Hematopoietic multipotent progenitor cell (in vitro differentiated cells): Measurements from ENCODE around the gene ZBED2. TPM values are rescaled to one million over a fixed set of nuclear protein-coding genes. Genes with fewer than 3 reads are reported as not detected.

Experiments
- DNase-seq, 3 donors: peaks; one replicate each; pipeline ENCODE4 v3.0.0-alpha.2; 2011 to 2015; ENCODE audit warnings: low read depth in 2 of 3, low spot score in 2 of 3
- total RNA-seq: library from RNA; depleted of rRNA; stranded (reverse); fragments of >200 nt; gene quantifications from one replicate; pipeline ENCODE4 v1.2.3, GENCODE V29; 2012

The ZBED2 gene
- total RNA-seq, 1 donor, result under 0.01 TPM

DNA sequence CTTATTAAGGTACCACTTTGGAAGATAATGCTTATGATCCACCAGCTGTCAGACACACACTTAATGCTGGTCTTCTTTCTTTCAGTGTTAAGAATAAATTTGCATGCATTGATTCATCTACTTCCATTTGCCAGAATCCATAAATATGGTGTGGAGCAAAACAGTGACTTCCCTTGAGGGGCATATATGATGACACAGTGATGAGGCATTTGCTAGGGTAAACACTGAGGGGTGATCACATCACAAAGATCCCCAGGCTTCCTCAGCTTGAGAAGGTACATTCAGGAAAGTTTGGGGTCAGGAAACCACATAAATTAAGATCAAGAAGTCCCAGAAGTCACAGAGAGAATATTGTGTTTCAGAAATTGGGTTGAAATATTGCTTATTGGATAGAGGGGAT, 9.9 kb upstream of the ZBED2 start:
- DNase-seq, result no peak

DNA sequence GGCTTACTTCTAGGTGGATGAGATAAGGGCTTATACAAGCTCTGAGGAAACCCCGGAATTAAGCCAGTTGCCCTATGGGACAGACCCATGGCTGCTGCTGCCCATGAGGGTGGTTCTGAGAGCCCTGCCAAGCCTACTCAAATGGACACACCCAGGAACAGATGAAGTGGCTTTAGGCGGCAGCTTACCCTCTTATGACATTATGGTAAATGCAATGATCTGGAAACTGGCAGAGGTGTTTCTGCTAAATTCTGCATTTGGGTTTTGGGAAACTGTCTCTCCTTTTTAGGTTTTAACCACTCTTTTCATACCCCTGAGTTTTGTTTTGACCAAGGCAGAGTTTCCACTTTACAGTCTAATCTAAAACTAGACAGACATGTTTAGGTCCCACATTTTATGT, 9.0 kb upstream of the ZBED2 start:
- DNase-seq, result no peak

DNA sequence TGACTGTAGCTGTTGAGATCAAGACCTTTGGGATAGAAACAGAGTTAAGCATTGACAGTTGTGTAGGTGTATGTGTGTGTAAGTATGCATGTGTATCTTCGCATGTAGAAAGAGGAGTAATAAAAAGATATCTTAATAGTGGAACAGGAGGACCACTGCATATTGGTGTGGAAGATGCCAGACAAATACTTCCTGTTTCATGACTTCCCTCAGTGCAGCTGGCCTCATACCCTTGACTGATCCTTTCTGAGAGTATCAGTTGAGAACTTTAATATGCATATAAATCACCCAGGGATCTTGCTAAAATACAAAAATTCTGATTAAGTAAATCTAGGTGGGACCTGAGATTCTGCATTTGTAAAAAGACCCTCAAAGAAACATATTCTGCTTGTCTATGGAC, 8.5 kb upstream of the ZBED2 start:
- DNase-seq, result no peak

DNA sequence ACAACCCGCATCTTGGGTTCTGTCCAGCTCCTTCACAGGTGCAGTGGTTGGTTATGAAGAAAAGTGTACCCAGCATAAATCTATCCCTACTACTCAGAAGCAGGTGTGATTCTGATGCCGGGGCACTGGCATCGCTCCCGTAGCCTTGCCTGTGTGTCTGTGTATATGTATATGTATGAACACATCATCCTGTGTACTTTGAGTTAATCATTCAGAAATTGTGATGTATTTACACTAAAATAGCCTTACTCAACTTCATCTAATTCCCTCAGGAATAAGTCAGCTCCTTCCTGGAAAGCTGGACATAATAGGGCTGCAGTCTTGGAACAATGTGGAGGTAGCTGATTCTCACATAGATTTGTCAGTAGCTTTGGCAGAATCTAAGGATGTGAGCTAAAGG, 6.7 kb upstream of the ZBED2 start:
- DNase-seq, result no peak

DNA sequence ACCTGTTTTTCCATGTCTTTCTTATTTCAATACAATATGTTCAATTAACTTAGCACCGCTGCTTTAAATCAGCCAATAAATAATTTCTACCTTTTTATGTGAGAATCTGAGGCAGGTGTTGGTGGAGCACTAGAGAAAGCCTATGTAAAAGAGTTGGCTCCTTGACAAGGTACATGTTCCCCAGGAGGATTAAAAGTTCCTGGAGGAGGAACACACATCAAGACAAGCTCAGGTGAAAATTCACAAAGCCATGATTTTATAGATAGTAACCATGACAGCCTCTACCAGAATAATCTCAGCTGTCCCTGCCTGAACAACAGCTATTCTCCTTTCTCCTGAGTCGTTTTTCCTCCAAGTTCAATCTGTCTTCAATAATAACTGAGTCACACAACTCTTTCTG, 3.4 kb upstream of the ZBED2 start:
- DNase-seq, result no peak

DNA sequence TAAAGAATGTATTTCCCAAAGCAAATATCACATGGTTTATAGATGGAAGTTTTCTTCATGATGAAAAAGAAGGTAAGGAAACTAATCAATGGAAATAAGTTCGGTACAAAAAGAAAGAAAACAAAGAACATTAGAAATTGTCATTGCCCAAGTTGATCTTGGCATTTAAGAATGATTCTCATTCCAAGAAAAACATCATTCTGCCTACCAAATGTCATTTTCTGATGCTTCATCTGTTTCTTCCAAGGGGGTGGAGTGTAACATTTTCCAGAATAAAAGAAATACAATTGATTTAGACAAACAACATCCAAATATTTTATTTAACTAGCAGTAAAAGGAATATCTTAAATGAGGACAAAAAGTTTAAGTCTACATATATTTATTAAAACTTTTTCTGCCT, 3.0 kb upstream of the ZBED2 start:
- no peak for DNase-seq

DNA sequence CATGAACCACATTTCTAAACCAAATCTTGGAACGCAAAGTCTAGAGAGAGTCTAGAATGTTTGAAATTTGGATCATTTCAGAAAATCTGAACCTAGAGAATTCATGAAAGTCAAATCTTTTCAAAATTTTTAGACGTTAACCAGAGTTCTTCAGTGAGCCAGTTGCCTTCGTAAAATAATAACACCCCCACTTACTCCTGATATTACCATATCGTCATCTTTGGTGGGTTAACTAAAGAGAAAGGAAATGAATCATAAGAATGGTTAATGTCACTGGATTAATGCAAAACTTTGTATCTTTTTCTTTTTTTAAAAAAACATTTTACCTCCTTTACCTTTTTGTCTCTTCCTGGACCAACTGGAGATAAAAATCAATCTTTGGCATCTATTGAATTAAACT, 1.2 kb upstream of the ZBED2 start:
- no peak for DNase-seq

DNA sequence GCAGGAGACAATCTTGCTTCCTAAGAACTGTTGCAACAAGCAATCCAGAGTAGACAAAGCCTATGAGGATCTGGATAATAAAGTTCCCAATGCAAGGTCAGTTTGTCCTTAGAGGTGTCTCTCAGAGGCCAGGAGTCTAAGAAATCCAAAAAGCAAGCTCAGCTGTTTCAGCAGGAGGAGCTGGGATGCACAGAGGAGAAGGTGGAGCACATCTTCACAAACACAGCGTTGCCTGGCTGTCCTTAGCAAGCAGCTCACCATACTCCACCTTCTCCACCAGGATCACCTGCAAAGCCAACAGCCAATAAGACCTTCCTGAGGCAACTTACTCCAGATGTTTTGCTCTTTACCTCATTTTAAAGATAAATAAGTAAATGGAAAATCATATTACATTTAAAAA, 365 bp downstream of the ZBED2 start:
- no peak for DNase-seq

DNA sequence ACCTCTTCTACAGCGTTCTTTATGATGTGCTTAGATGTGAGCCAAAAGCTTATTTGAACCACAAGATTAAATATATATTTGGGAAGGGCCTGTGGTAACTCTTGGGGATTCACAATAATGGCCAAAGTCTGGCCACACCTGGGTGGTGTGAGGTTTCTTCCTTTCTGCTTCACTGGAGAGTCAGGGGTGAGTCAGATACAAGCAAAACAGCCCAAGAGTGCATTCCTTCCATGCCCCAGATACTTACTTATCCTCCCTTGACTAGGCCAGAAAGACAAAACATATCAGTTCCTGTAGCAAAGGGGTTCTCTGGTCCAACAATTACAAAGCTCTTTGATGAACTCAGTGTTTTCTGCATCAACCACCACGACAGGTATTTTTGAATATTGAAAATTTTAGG, 941 bp downstream of the ZBED2 start:
- no peak for DNase-seq

DNA sequence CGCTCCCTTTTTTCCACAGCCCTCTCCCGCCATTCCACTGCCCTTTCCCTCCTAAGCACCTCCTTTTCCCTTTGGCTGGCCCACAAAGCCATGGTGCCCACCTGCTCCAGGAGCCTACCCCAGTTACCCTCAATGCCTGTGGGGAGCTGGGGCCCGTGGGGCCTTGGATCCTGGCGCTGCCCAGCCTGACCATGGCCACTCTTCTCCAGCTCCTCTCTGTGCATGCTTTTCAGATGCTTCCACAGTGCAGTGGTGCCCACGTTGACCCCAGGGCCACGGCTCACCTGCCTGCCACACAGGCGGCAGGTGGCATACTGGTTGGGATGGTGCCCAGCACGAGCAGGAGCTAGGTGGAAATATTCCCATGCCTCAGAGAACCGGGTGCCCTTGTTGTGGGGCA, 1.5 kb downstream of the ZBED2 start:
- no peak for DNase-seq

DNA sequence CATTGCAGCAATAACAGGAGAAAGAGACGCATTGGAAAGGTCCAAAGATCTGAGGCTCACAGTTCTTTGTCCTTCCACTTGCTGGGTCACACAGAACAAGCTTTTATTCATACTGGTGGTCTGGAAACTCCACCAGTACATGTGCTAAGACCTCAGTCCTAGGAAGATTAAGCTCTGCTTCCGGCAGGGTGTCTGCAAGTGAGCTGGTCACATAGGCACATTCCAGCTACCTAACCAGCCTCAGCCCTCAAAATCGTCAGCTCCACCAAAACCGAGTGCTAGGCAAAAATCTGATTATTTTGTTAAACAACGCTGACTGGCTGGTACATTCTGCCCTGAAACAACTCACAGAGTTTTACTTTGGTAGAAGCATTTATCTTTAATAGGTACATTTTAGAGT, 2.2 kb downstream of the ZBED2 start:
- DNase-seq, result no peak

DNA sequence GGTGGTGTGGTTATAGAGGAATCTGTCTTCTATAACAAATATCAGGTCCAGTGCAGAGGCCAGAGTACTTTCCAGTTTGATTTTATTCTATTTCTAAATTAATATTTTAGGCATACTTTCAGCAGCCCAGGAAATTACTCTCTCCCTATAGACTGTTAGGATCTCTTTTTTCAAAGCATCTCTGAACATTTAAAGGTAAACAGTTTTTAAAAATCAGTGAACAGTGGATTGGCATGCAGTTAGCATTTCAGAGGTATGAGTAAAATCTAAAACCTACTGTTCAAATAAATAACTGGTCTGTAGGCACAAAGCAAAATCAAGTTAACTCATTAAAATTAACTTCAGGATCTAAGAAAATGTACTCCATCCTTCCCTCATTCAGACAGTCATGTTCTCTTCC, 3.0 kb downstream of the ZBED2 start:
- DNase-seq, result no peak

DNA sequence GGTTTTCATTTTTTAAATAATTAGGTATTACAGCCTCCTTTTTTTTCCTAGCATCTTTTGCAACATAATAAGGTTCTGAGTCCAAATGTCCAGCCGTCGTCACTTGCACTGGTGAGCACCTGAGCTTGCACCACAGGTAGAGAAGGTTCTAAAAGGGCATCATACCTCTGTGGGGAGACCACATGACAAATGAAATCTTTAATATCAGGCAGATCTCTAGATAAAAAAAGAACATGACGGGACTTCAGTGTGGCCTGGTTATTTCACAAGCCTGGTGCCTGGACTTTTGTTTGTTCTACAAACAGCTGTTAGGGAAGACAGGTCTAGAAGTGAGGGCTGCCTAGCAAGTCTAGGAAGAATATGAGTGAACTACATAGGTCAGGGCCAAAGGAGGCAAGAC, 3.6 kb downstream of the ZBED2 start:
- DNase-seq, result no peak

DNA sequence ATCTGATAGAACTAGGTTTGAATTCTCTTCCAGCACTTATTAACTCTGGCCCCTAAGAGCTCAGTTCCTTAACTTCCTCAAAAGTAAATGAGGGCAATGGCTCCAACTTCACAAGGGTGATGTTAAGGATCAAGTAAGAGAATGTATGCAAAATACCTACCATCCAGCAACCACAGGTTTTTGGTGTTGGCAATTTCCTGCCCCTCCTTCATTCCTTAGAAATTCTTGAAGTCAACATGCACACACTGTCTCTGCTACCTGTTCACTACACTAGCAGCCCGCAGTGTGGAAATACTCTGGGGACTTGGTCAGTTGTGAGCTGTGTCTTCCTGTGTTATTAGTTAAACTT, 5.0 kb downstream of the ZBED2 start:
- DNase-seq, result no peak

DNA sequence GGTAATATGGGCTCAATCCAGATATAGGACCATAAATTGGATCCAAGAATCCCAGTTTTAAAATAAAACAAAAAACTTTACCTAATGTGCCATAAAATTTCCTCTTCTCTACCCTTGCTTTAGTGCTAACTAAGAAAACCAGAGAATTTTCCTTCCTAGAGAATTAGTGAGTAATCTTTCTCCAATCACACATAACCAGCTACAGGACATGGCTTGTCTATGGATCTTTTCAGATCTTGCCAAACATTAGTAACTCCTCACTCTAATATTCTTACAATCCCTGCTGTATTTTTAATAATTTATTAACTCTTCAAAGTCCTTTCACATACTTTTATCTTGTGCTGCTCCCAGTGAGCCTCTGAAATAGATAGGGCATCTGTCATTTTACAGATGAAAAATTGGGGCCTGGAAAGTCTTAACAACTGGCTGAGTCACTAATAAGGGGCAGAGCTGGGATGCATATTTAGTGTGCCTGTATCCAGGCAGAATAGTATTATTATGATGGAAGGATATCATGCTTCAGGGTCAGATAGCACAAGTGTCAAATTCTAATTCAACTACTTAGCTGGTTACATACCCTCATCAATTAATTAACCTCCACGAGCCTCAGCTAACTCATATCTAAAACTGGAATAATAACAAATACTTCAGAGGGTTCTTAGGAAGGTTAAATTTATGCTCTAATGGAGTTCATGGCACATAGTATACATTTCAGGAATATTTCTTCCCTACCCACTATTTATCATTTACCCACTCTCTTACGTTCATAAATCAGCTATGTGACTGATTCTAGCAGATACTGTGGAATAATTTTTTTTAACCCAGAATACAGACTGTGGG, 5.6 kb downstream of the ZBED2 start:
- no peak for DNase-seq

DNA sequence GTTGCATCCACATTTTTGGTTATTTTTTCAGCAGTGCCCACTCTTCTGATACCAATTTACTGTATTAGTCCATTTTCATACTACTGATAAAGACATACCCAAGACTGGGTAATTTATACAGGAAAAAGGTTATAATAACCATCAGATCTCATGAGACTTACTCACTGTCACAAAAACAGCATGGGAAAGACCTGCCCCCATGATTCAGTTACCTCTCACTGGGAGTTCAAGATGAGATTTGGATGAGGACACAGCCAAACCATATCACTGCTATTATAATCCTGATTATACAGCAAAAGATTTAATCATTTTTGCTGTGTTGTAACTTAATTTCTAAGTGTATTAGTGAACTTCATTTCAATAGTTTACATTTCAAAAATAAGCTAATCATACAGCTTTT, 6.6 kb downstream of the ZBED2 start:
- no peak for DNase-seq

DNA sequence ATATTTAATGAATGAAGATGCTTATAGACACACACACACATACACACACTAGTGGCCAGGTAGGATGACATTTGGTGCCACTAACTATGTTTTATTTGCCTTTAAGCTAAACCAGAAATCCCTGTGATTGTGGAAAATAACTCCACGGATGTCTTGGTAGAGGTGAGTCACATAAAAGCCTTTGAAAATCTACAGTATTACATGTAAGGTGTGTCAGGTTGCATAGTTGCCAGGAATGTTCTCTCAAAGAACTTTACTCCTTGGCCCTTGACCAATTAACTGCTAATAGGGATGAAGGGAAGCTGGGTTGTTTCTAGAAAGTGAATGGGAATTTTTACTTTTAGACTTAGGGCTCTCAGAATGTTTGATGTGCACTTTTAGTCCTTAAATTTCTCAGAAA, 9.9 kb downstream of the ZBED2 start:
- DNase-seq, result no peak

DNA sequence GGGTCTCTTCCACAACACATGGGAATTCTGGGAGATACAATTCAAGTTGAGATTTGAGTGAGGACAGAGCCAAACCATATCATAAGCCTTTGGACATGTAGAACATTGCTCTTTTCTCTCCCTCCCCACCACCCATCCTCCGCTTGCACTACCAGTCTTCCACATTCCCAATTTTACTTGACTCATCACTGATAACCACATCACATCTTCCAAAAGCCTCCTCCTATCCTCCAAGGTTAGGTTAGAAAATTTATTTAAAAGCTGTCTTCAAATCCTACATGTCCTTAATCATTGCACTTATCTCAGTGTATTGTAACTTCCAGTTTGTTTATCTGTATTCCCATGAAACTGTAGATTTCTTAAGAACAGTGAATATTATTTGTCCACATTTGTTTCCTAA, 10.4 kb downstream of the ZBED2 start:
- no peak for DNase-seq

DNA sequence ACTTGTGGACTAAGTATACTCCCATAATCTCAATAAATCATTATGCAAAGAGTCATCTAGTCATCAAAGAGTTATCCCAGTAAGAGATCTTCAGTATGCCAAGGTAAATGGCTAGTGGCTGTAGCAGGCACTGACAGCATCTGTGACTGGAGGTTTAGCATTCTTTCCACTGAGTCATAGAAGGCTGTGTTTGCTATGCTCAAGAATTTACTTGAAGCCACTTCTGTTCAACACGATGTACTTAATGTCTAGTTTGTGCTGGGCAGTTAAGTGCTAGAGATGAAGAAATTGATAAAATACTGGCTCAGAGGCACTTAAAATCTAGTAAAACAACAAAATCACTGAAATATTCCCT, 13.0 kb downstream of the ZBED2 start:
- DNase-seq, result no peak

DNA sequence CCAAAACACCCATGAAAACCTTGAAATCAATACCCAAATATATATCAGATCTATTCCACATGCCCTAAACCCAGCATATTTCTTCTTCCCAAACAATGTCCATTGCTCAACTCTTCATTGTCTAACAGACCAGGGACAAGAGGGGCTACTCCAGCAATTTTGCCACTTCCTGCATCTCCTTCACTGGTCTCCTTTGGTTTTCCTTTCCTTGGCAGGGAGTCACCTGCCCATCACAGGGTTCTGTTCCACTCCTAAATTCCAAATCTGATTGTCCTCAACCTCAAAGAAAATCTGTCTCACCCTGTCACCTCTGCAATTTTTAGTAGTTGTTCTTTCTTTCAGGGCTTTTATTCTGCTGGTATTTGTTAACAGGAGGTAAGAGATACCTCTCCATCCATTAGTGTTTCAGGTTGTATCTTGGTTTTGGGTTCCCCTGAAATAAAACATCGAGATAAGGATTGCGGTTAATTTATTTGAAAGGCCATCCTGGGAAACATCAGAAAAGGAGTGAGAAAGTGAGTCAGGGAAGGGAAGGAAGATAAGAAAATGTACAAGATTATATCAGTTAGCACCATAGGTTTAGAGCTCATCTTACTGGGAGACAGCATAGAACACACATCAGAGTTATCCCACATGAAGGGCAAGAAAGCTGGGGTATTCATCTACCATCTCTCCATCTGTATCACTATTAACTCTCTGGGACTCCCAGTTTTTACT, 13.6 kb downstream of the ZBED2 start:
- DNase-seq, result no peak

DNA sequence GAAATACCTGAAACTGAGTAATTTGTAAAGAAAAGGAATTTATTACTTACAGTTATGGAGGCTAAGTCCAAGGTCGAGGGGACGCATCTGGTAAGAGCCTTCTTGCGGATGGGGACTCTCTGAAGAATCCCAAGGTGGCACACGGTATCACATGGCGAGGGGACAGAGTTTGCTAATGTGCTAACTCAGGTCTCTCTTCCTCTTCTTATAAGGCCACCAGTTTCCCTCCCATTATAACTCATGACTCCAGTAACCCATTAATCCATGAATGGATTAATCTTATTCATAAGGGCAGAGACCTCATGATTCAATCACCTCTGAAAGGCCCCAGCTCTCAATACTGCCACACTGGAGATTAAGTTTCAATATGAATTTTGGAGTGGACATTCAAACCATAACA, 15.7 kb downstream of the ZBED2 start:
- DNase-seq, result no peak

DNA sequence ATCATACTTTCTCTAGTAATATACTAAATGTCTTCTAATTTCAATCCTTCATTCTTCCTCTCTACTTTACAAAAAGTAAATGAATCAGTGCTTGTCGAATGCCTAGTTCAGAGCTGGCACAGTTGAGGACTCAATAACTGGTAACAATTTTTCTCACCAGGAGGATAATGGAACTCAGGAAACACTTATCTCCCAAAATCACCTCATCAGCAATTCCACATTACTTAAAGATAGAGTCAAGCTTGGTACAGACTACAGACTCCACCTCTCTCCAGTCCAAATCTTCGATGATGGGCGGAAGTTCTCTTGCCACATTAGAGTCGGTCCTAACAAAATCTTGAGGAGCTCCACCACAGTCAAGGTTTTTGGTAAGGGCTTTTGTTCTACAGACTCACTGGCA, 16.3 kb downstream of the ZBED2 start:
- no peak for DNase-seq
